H9 (cell line): ENCODE measurements around the gene RGS8. TPM values are rescaled to one million over a fixed set of nuclear protein-coding genes. Genes with fewer than 3 reads are reported as not detected.

Source experiments
- DNase-seq: peaks from one replicate; pipeline ENCODE4 v3.0.0-alpha.2; 2017
- H2AFZ ChIP-seq: one replicate; pipeline ENCODE4 v1.6.1; 2013; ENCODE audit warnings: mild to moderate bottlenecking, low read length, control low read depth, moderate library complexity
- H2AK5ac ChIP-seq: 2 replicates; pipeline ENCODE4 v1.6.1; 2013; ENCODE audit warnings: low read length, control low read depth, mixed read lengths; ENCODE audit not compliant: insufficient read length
- H2BK120ac ChIP-seq: one replicate; pipeline ENCODE4 v1.6.1; 2013; ENCODE audit warnings: low read depth, mild to moderate bottlenecking, low read length, control low read depth, inconsistent platforms; ENCODE audit not compliant: poor library complexity, severe bottlenecking
- H2BK12ac ChIP-seq: 2 replicates; pipeline ENCODE4 v1.6.1; 2013; ENCODE audit warnings: low read length, control low read depth, mixed read lengths, low read depth; ENCODE audit not compliant: insufficient read length
- H2BK15ac ChIP-seq: 2 replicates; pipeline ENCODE4 v1.6.1; 2013; ENCODE audit warnings: low read depth, low read length, control low read depth
- H2BK20ac ChIP-seq: one replicate; pipeline ENCODE4 v1.6.1; 2013; ENCODE audit warnings: low read depth, mild to moderate bottlenecking, low read length, control low read depth, inconsistent platforms; ENCODE audit not compliant: poor library complexity, severe bottlenecking
- H2BK5ac ChIP-seq: 2 replicates; pipeline ENCODE4 v1.6.1; 2013; ENCODE audit warnings: low read length, control low read depth, mixed read lengths; ENCODE audit not compliant: insufficient read length
- H3K14ac ChIP-seq: 2 replicates; pipeline ENCODE4 v1.6.1; 2013; ENCODE audit warnings: low read length, control low read depth; ENCODE audit not compliant: insufficient read depth
- H3K18ac ChIP-seq: 2 replicates; pipeline ENCODE4 v1.6.1; 2013; ENCODE audit warnings: low read depth, mild to moderate bottlenecking, mixed read lengths, low read length, control low read depth; ENCODE audit not compliant: insufficient read length
- H3K23ac ChIP-seq: 2 replicates; pipeline ENCODE4 v1.6.1; 2013; ENCODE audit warnings: low read length, control low read depth, mixed read lengths, low read depth; ENCODE audit not compliant: insufficient read length
- H3K23me2 ChIP-seq: 2 replicates; pipeline ENCODE4 v1.6.1; 2013; ENCODE audit warnings: low read depth, mild to moderate bottlenecking, mixed read lengths, low read length, control low read depth; ENCODE audit not compliant: insufficient read length, poor library complexity, severe bottlenecking
- H3K27ac ChIP-seq: 2 replicates; pipeline ENCODE4 v1.5.1; 2013; ENCODE audit warnings: low read length, control low read depth, mixed read lengths, low read depth; ENCODE audit not compliant: insufficient read length
- H3K27me3 ChIP-seq: 2 replicates; pipeline ENCODE4 v1.6.1; 2013; ENCODE audit warnings: low read length, control low read depth, inconsistent platforms; ENCODE audit not compliant: insufficient read depth
- H3K4ac ChIP-seq: 2 replicates; pipeline ENCODE4 v1.6.1; 2013; ENCODE audit warnings: low read depth, mild to moderate bottlenecking, control low read depth, inconsistent platforms, low read length, moderate library complexity
- H3K4me1 ChIP-seq: 2 replicates; pipeline ENCODE4 v1.6.1; 2013; ENCODE audit warnings: low read length, control low read depth, inconsistent platforms; ENCODE audit not compliant: insufficient read depth
- H3K4me2 ChIP-seq: 2 replicates; pipeline ENCODE4 v1.6.1; 2013; ENCODE audit warnings: low read length, control low read depth, mixed read lengths; ENCODE audit not compliant: insufficient read length, insufficient read depth
- H3K56ac ChIP-seq: 2 replicates; pipeline ENCODE4 v1.6.1; 2013; ENCODE audit warnings: low read depth, mild to moderate bottlenecking, mixed read lengths, low read length, control low read depth; ENCODE audit not compliant: insufficient read length
- H3K79me1 ChIP-seq: 2 replicates; pipeline ENCODE4 v1.6.1; 2013; ENCODE audit warnings: low read depth, mild to moderate bottlenecking, moderate library complexity, low read length, control low read depth, inconsistent platforms; ENCODE audit not compliant: insufficient read depth, poor library complexity, severe bottlenecking
- H3K79me2 ChIP-seq: 2 replicates; pipeline ENCODE4 v1.6.1; 2013; ENCODE audit warnings: low read length, control low read depth, inconsistent platforms; ENCODE audit not compliant: insufficient read depth
- H3K9ac ChIP-seq: 2 replicates; pipeline ENCODE4 v1.6.1; 2013; ENCODE audit warnings: low read length, control low read depth, mixed read lengths; ENCODE audit not compliant: insufficient read length; ENCODE audit errors: extremely low read depth
- H3K9me3 ChIP-seq: one replicate; pipeline ENCODE4 v1.6.1; 2013; ENCODE audit warnings: low read depth, low read length, inconsistent platforms; ENCODE audit not compliant: control insufficient read depth
- H3T11ph ChIP-seq: one replicate; pipeline ENCODE4 v1.6.1; 2013; ENCODE audit warnings: mild to moderate bottlenecking, low read length, control low read depth, inconsistent platforms
- H4K20me1 ChIP-seq: one replicate; pipeline ENCODE4 v1.6.1; 2013; ENCODE audit not compliant: control insufficient read depth, insufficient read length, insufficient read depth
- H4K5ac ChIP-seq: 2 replicates; pipeline ENCODE4 v1.6.1; 2013; ENCODE audit warnings: low read depth, mild to moderate bottlenecking, mixed read lengths, low read length, control low read depth; ENCODE audit not compliant: insufficient read length
- H4K8ac ChIP-seq: replicated peaks from 2 replicates; pipeline ENCODE4 v1.6.1; 2013; ENCODE audit warnings: low read length, control low read depth, mixed read lengths, low read depth; ENCODE audit not compliant: insufficient read length
- H4K91ac ChIP-seq: 2 replicates; pipeline ENCODE4 v1.6.1; 2013; ENCODE audit warnings: low read depth, mild to moderate bottlenecking, moderate library complexity, mixed read lengths, low read length, control low read depth; ENCODE audit not compliant: insufficient read length
- H3K27ac Mint-ChIP-seq, 3 experiments: 2 replicates in 2 of 3; 3 replicates in 1 of 3; pipeline ENCODE4 v1.8.0; 2020 to 2021; ENCODE audit warnings: mixed read lengths in 3 of 3, mild to moderate bottlenecking in 1 of 3, moderate library complexity in 1 of 3
- H3K27me3 Mint-ChIP-seq: 2 replicates; pipeline ENCODE4 v1.8.0; 2021; ENCODE audit warnings: low read depth, mild to moderate bottlenecking, moderate library complexity, mixed read lengths
- H3K36me3 Mint-ChIP-seq, 3 experiments: 2 replicates in 2 of 3; 3 replicates in 1 of 3; pipeline ENCODE4 v1.8.0; 2020 to 2021; ENCODE audit warnings: low read depth in 3 of 3, mixed read lengths in 3 of 3; ENCODE audit not compliant: insufficient read depth in 1 of 3
- H3K4me1 Mint-ChIP-seq, 2 experiments: 2 replicates each; pipeline ENCODE4 v1.8.0; 2020; ENCODE audit warnings: mixed read lengths in 2 of 2
- H3K4me3 Mint-ChIP-seq, 2 experiments: 2 replicates in 1 of 2; 3 replicates in 1 of 2; pipeline ENCODE4 v1.8.0; 2020 to 2021; ENCODE audit warnings: mild to moderate bottlenecking in 2 of 2, mixed read lengths in 2 of 2, moderate library complexity in 1 of 2
- H3K9me3 Mint-ChIP-seq, 2 experiments: 2 replicates in 1 of 2; 3 replicates in 1 of 2; pipeline ENCODE4 v1.8.0; 2020; ENCODE audit warnings: mild to moderate bottlenecking in 2 of 2, mixed read lengths in 2 of 2, moderate library complexity in 1 of 2
- WGBS: extraction: QIAGEN DNeasy Blood & Tissue Kit; methylation state at CpG from one replicate; pipeline ENCODE4 v1.1.7; 2013; ENCODE audit warnings: missing lambda C conversion rate, low lambda C conversion rate, mixed read lengths; ENCODE audit not compliant: insufficient read length; ENCODE audit errors: extremely low coverage; 5-methylcytosine and 5-hydroxymethylcytosine counted together
- total RNA-seq: library from RNA; stranded (reverse); gene quantifications from 2 replicates; pipeline ENCODE4 v1.2.1, GENCODE V29; 2021
- TF ChIP-seq, protein P1 (sequence below): fragments of 200-600 bp; sonication (generic); conservative IDR thresholded peaks from 3 replicates; pipeline ENCODE4 v1.8.0; 2021; ENCODE audit warnings: antibody characterized with exemption, mild to moderate bottlenecking

RGS8 gene
- total RNA-seq, 1 experiment from 2014 or later: not detected

DNA sequence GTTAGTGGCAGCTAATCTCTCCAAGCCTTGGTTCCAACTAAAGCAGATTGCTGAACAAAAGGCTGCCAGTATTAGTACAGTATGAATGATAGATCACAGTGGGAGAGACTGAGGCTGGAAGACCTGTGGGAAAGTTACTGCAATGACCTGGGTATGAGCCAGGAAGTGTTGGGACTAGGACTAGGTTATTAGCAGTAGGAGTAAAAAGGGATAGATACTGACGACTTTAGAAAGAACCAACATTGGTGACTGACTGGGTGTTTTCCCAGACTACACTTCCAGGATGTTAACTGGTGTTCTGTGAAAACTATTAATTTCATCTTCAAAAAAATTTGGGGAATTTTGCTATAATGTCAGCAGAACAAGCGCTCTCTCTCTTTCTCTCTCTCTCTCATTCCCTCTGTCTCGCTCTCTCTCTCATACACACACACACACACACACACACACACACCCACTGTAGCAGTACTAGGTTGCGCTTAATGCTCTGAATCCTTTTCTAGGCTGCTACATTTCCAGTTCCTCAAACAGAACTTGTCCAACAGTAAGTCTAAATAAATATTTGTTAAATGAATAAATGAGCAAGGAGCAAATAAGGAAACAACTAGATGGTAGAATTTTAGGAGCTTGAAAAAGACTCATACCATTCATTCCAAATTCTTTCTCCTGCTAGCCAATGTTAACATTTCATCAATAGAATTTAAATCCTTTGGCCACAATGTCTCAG lies 47.6 kb upstream of the RGS8 start:
- Histone ChIP-seq H3K4me1 (no peaks in the 10 kb centered on the region), H2BK120ac (no peak overlapping the region), H2AK5ac (no peak overlapping the region), H4K20me1 (no peaks in the 10 kb centered on the region), H4K8ac (no peak overlapping the region), H3K4ac (no peak overlapping the region), H3K79me1 (no peaks in the 10 kb centered on the region), H4K5ac (no peak overlapping the region), H3K79me2 (no peaks in the 10 kb centered on the region), H3K4me2 (no peak overlapping the region), H3K9me3 (no peaks in the 10 kb centered on the region), H3K27me3 (no peaks in the 10 kb centered on the region), H3K18ac (no peak overlapping the region), H2BK20ac (no peak overlapping the region), H2BK12ac (no peak overlapping the region), H2BK15ac (no peak overlapping the region), H2AFZ (no peak overlapping the region), H3K23ac (no peak overlapping the region), H3K14ac (no peak overlapping the region), H3K23me2 (no peaks in the 10 kb centered on the region), H3K27ac (no peak overlapping the region), H3K9ac (no peak overlapping the region), H3K56ac (no peak overlapping the region), H2BK5ac (no peak overlapping the region), H4K91ac (no peak overlapping the region), H3T11ph (no peak overlapping the region)
- WGBS: no CpG with 5 or more reads among the region's 4 CpGs
- Mint-ChIP-seq H3K27ac (no peak overlapping the region), H3K4me1 (peaks cover 5 to 15% of the 10 kb centered on the region in 2 experiments), H3K4me3 (no peak overlapping the region), H3K27me3 (no peaks in the 10 kb centered on the region), H3K36me3 (peaks cover 0 to 6% (median 0%) of the 10 kb centered on the region in 3 experiments; a peak in 1 of 7 replicates), H3K9me3 (peaks cover 1 to 2% of the 10 kb centered on the region in 2 experiments; a peak in 2 of 5 replicates)
- TF ChIP-seq, protein P1, sequence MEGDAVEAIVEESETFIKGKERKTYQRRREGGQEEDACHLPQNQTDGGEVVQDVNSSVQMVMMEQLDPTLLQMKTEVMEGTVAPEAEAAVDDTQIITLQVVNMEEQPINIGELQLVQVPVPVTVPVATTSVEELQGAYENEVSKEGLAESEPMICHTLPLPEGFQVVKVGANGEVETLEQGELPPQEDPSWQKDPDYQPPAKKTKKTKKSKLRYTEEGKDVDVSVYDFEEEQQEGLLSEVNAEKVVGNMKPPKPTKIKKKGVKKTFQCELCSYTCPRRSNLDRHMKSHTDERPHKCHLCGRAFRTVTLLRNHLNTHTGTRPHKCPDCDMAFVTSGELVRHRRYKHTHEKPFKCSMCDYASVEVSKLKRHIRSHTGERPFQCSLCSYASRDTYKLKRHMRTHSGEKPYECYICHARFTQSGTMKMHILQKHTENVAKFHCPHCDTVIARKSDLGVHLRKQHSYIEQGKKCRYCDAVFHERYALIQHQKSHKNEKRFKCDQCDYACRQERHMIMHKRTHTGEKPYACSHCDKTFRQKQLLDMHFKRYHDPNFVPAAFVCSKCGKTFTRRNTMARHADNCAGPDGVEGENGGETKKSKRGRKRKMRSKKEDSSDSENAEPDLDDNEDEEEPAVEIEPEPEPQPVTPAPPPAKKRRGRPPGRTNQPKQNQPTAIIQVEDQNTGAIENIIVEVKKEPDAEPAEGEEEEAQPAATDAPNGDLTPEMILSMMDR: no peak
- no peak for DNase-seq
